ENCODE measurements around the gene PPIB.

PPIB gene

GRCh38 chr15:64158363-64159134 is 4.3 kb downstream of the PPIB start:
- DNase-seq (ENCODE audit: low read depth): no peak

GRCh38 chr15:64157599-64158125 is 5.2 kb downstream of the PPIB start:
- no peak for DNase-seq (ENCODE audit: low read depth)

GRCh38 chr15:64156652-64157331 is 6.0 kb downstream of the PPIB start:
- no peak for DNase-seq (ENCODE audit: low read depth)

GRCh38 chr15:64155802-64156651 is 6.8 kb downstream of the PPIB start:
- DNase-seq (ENCODE audit: low read depth): no peak

GRCh38 chr15:64153480-64154367 is 9.1 kb downstream of the PPIB start:
- DNase-seq (ENCODE audit: low read depth): peak; percentile 71

GRCh38 chr15:64152507-64153387 is 10.1 kb downstream of the PPIB start:
- DNase-seq (ENCODE audit: low read depth): no peak

GRCh38 chr15:64151727-64152506 is 10.9 kb downstream of the PPIB start, which contains the start of gene SNX22:
Gene SNX22 (plus strand): TSS chr15:64151731. CDS start chr15:64151776, 45 bp downstream.
- DNase-seq (ENCODE audit: low read depth): no peak

- no peak for DNase-seq (ENCODE audit: low read depth)
Measured at GRCh38 chr15:64149893-64150578, 12.8 kb downstream of the PPIB start.

GRCh38 chr15:64149424-64149823 is 13.4 kb downstream of the PPIB start:
- DNase-seq (ENCODE audit: low read depth): no peak

GRCh38 chr15:64148581-64148980 is 14.2 kb downstream of the PPIB start:
- DNase-seq (ENCODE audit: low read depth): no peak

GRCh38 chr15:64148168-64148567 is 14.7 kb downstream of the PPIB start:
- DNase-seq (ENCODE audit: low read depth): no peak

- no peak for DNase-seq (ENCODE audit: low read depth)
Measured at GRCh38 chr15:64146885-64147681, 15.7 kb downstream of the PPIB start.

- no peak for DNase-seq (ENCODE audit: low read depth)
Measured at GRCh38 chr15:64146520-64146884, 16.3 kb downstream of the PPIB start.

GRCh38 chr15:64146041-64146440 is 16.8 kb downstream of the PPIB start:
- no peak for DNase-seq (ENCODE audit: low read depth)

- no peak for DNase-seq (ENCODE audit: low read depth)
Measured at GRCh38 chr15:64144565-64145281, 18.1 kb downstream of the PPIB start.

GRCh38 chr15:64144192-64144564 is 18.6 kb downstream of the PPIB start:
- no peak for DNase-seq (ENCODE audit: low read depth)

GRCh38 chr15:64143276-64143675 is 19.5 kb downstream of the PPIB start:
- DNase-seq (ENCODE audit: low read depth): no peak

Data from fibroblast of the conjunctiva (primary cell).